Stromal cell of bone marrow (primary cell): Measurements from ENCODE around the gene EFNA2.
"Not testable (repeated sequence)": the region's sequence is repeated elsewhere in the genome, so short reads cannot be mapped to it uniquely, and the experiment has no call there.

Experiments used
- DNase-seq: peaks from one replicate; pipeline ENCODE4 v3.0.0-alpha.2; 2012; ENCODE audit warnings: low read depth

EFNA2 gene

GRCh38 chr19:1285737-1286360 lies at the start of gene EFNA2:
TSS of gene EFNA2 (plus strand) at chr19:1285873. CDS start at chr19:1286169, 296 bp downstream.
- DNase-seq = no peak

- DNase-seq = no peak
Measured at GRCh38 chr19:1236576-1236975, 49.1 kb upstream of the EFNA2 start.

GRCh38 chr19:1237027-1237659 lies 48.5 kb upstream of the EFNA2 start:
- DNase-seq = no peak

GRCh38 chr19:1237754-1238368 lies 47.8 kb upstream of the EFNA2 start, which contains the start of gene CBARP:
TSS of gene CBARP (minus strand) at chr19:1238005. CDS start at chr19:1236100, 1,905 bp downstream.
- no peak for DNase-seq

GRCh38 chr19:1238369-1239303 lies 47.0 kb upstream of the EFNA2 start:
- DNase-seq = no peak

- no peak for DNase-seq
Measured at GRCh38 chr19:1239420-1239795, 46.3 kb upstream of the EFNA2 start.

GRCh38 chr19:1239796-1240737 lies 45.6 kb upstream of the EFNA2 start:
- DNase-seq = peak; percentile 78

GRCh38 chr19:1240925-1241324 lies 44.7 kb upstream of the EFNA2 start:
- DNase-seq = no peak

- DNase-seq = peak; percentile 87
Measured at GRCh38 chr19:1241417-1242095, 44.1 kb upstream of the EFNA2 start, which contains the start of gene ATP5F1D. TSS of gene ATP5F1D (plus strand) at chr19:1241751. CDS start at chr19:1241851, 100 bp downstream.

GRCh38 chr19:1243768-1244692 lies 41.6 kb upstream of the EFNA2 start:
- no peak for DNase-seq

- no peak for DNase-seq
Measured at GRCh38 chr19:1244693-1245451, 40.8 kb upstream of the EFNA2 start.

- DNase-seq = no peak
Measured at GRCh38 chr19:1245494-1246264, 40.0 kb upstream of the EFNA2 start.

GRCh38 chr19:1246265-1247087 lies 39.2 kb upstream of the EFNA2 start:
- not testable (repeated sequence) for DNase-seq

GRCh38 chr19:1247748-1248138 lies 37.9 kb upstream of the EFNA2 start:
- DNase-seq = no peak

GRCh38 chr19:1248139-1248785 lies 37.4 kb upstream of the EFNA2 start, which contains the start of gene MIDN:
TSS of gene MIDN (plus strand) at chr19:1248583. CDS start at chr19:1250297, 1,714 bp downstream.
- DNase-seq = peak; percentile 82

GRCh38 chr19:1248786-1249297 lies 36.8 kb upstream of the EFNA2 start:
- DNase-seq = no peak
